GM20000 (cell line): ENCODE results near the gene ISM2.

ENCODE experiments used
- DNase-seq: peaks from one replicate; pipeline ENCODE4 v3.0.0; 2012; ENCODE audit warnings: low spot score
- CTCF ChIP-seq: IDR thresholded peaks from 2 replicates; pipeline ENCODE4 v1.5.1; 2012; ENCODE audit warnings: mild to moderate bottlenecking, control low read depth; ENCODE audit errors: extremely low read depth, missing control alignments

ISM2 gene

GRCh38 chr14:77520555-77520954 lies 21.9 kb upstream of the ISM2 start:
- DNase-seq: no peak
- no peak for TF ChIP-seq CTCF

GRCh38 chr14:77516126-77516525 lies 17.5 kb upstream of the ISM2 start:
- no peak for DNase-seq
- TF ChIP-seq CTCF: no peak

GRCh38 chr14:77511486-77512162 lies 13.0 kb upstream of the ISM2 start:
- no peak for TF ChIP-seq CTCF

GRCh38 chr14:77509366-77509765 lies 10.8 kb upstream of the ISM2 start:
- TF ChIP-seq CTCF: no peak
- no peak for DNase-seq

More at GRCh38 chr14:77511486-77512162, 13.0 kb upstream of the ISM2 start:
- DNase-seq: no peak

GRCh38 chr14:77508876-77509275 lies 10.3 kb upstream of the ISM2 start:
- no peak for TF ChIP-seq CTCF
- no peak for DNase-seq

GRCh38 chr14:77508249-77508648 lies 9.6 kb upstream of the ISM2 start:
- TF ChIP-seq CTCF: no peak

GRCh38 chr14:77507762-77508161 lies 9.1 kb upstream of the ISM2 start:
- no peak for DNase-seq
- no peak for TF ChIP-seq CTCF

More at GRCh38 chr14:77508249-77508648, 9.6 kb upstream of the ISM2 start:
- no peak for DNase-seq
